ENCODE results near the gene ANK3. TPM values are rescaled to one million over a fixed set of nuclear protein-coding genes. Genes with fewer than 3 reads are reported as not detected.

ANK3 gene
- polyA plus RNA-seq, 1 donor (not counting 4 experiments of a cell fraction or from before 2014, with no cell fraction given): 8.3 TPM

DNA sequence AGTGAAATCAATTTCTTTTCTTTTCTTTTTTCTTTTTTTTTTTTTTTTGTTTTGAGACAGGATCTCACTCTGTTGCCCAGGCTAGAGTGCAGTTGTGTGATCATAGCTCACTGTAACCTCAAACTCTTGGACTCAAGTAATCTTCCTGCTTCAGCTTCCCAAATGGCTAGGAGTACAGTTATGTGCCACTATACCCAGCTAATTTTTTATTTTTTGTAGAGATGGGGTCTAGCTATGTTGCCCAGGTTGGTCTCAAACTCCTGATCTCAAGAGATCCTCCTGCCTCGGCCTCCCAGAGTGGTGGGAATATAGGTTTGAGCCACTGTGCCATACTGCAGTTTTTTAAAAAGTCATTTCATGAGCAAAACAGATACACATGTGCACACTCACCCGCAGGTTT, 79.8 kb downstream of the ANK3 start:
- dilution Hi-C loops (cut with MboI; ENCODE audit: extremely low pct_ligation_motif_present, low sequenced_read_pairs): no loop called here
- H3K4me2 ChIP-seq (ENCODE audit: control insufficient read depth, extremely low read depth, insufficient read depth, low read depth, low read length): no peak overlapping the region
- no peak overlapping the region for H3K4me3 ChIP-seq (ENCODE audit: control insufficient read depth in 2 of 3, extremely low read depth in 1 of 3, insufficient read depth in 2 of 3, low read depth in 1 of 3, low read length in 3 of 3)
- FAIRE-seq (no peak), DNase-seq (ENCODE audit: low read depth, low spot score) (no peak)
- no peaks in the 10 kb centered on the region for H3K36me3 ChIP-seq (ENCODE audit: control insufficient read depth in 2 of 2, extremely low read depth in 1 of 2, insufficient read depth in 2 of 2, low read length in 2 of 2)
- peaks cover 2% of the 10 kb centered on the region for H3K9me1 ChIP-seq (ENCODE audit: control insufficient read depth, extremely low read depth, insufficient read depth, low read length)
- no peak overlapping the region for H3K9ac ChIP-seq (ENCODE audit: control insufficient read depth, extremely low read depth, insufficient read depth, low read length)
- no peaks in the 10 kb centered on the region for H3K27me3 ChIP-seq (ENCODE audit: control insufficient read depth, extremely low read depth, insufficient read depth, low read length)
- peaks cover 25% of the 10 kb centered on the region for H3K4me1 ChIP-seq (ENCODE audit: control insufficient read depth, extremely low read depth, insufficient read depth, low read length)
- TF ChIP-seq EZH2 (IDR thresholded peaks at IDR 0.05; ENCODE audit: low read length): no peak
- TF ChIP-seq, protein P1, sequence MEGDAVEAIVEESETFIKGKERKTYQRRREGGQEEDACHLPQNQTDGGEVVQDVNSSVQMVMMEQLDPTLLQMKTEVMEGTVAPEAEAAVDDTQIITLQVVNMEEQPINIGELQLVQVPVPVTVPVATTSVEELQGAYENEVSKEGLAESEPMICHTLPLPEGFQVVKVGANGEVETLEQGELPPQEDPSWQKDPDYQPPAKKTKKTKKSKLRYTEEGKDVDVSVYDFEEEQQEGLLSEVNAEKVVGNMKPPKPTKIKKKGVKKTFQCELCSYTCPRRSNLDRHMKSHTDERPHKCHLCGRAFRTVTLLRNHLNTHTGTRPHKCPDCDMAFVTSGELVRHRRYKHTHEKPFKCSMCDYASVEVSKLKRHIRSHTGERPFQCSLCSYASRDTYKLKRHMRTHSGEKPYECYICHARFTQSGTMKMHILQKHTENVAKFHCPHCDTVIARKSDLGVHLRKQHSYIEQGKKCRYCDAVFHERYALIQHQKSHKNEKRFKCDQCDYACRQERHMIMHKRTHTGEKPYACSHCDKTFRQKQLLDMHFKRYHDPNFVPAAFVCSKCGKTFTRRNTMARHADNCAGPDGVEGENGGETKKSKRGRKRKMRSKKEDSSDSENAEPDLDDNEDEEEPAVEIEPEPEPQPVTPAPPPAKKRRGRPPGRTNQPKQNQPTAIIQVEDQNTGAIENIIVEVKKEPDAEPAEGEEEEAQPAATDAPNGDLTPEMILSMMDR (optimal IDR thresholded peaks at IDR 0.05 in 1 of 3, IDR thresholded peaks at IDR 0.05 in 1 of 3, conservative IDR thresholded peaks at IDR 0.05 in 1 of 3; ENCODE audit: extremely low read depth in 1 of 3, insufficient read depth in 2 of 3, low read length in 3 of 3): no peak
- no peaks in the 10 kb centered on the region for H3K9me3 ChIP-seq (ENCODE audit: control insufficient read depth, low read depth, low read length)
- no peaks in the 10 kb centered on the region for H3K79me2 ChIP-seq (ENCODE audit: control insufficient read depth, insufficient read depth, low read length)
- H2AFZ ChIP-seq (ENCODE audit: control insufficient read depth, low read length): no peak overlapping the region
- no peak overlapping the region for H3K27ac ChIP-seq (ENCODE audit: control insufficient read depth, insufficient read depth, low read length)
- no peaks in the 10 kb centered on the region for H4K20me1 ChIP-seq (ENCODE audit: control insufficient read depth, extremely low read depth, insufficient read depth, low read length)

DNA sequence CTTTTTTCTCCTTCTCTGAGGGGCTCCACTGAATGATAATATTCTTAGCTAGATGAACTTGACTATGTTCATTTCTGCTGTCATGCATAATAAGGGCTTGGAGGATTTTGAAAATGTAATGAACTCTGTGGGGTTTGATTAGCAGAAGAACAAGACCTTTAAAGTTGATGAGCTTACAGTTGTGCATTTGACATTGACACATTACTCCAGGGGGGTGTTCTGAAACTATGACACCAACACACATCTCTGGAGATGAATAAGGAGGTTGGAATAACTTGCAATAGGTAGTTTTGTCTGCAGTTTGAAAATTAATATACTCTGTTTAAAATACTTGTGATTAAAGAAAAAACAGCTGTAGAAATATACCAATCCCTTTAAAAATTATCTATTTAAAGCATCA, 80.3 kb downstream of the ANK3 start:
- H3K79me2 ChIP-seq (ENCODE audit: control insufficient read depth, insufficient read depth, low read length): no peaks in the 10 kb centered on the region
- no peaks in the 10 kb centered on the region for H4K20me1 ChIP-seq (ENCODE audit: control insufficient read depth, extremely low read depth, insufficient read depth, low read length)
- FAIRE-seq: no peak
- no peak for DNase-seq (ENCODE audit: low read depth, low spot score)
- no peak overlapping the region for H3K4me2 ChIP-seq (ENCODE audit: control insufficient read depth, extremely low read depth, insufficient read depth, low read depth, low read length)
- H3K4me3 ChIP-seq (ENCODE audit: control insufficient read depth in 2 of 3, extremely low read depth in 1 of 3, insufficient read depth in 2 of 3, low read depth in 1 of 3, low read length in 3 of 3): no peak overlapping the region
- peaks cover 20% of the 10 kb centered on the region for H3K4me1 ChIP-seq (ENCODE audit: control insufficient read depth, extremely low read depth, insufficient read depth, low read length)
- H3K9me1 ChIP-seq (ENCODE audit: control insufficient read depth, extremely low read depth, insufficient read depth, low read length): peaks cover 2% of the 10 kb centered on the region
- no peak overlapping the region for H2AFZ ChIP-seq (ENCODE audit: control insufficient read depth, low read length)
- H3K27ac ChIP-seq (ENCODE audit: control insufficient read depth, insufficient read depth, low read length): no peak overlapping the region
- no peaks in the 10 kb centered on the region for H3K36me3 ChIP-seq (ENCODE audit: control insufficient read depth in 2 of 2, extremely low read depth in 1 of 2, insufficient read depth in 2 of 2, low read length in 2 of 2)
- H3K9me3 ChIP-seq (ENCODE audit: control insufficient read depth, low read depth, low read length): no peaks in the 10 kb centered on the region
- TF ChIP-seq, protein P1 (optimal IDR thresholded peaks at IDR 0.05 in 1 of 3, IDR thresholded peaks at IDR 0.05 in 1 of 3, conservative IDR thresholded peaks at IDR 0.05 in 1 of 3; ENCODE audit: extremely low read depth in 1 of 3, insufficient read depth in 2 of 3, low read length in 3 of 3): no peak
- TF ChIP-seq EZH2 (IDR thresholded peaks at IDR 0.05; ENCODE audit: low read length): no peak
- dilution Hi-C loops (cut with MboI; ENCODE audit: extremely low pct_ligation_motif_present, low sequenced_read_pairs): no loop called here
- H3K27me3 ChIP-seq (ENCODE audit: control insufficient read depth, extremely low read depth, insufficient read depth, low read length): no peaks in the 10 kb centered on the region
- no peak overlapping the region for H3K9ac ChIP-seq (ENCODE audit: control insufficient read depth, extremely low read depth, insufficient read depth, low read length)

All from keratinocyte (primary cell).